DLD1 (cell line): ENCODE measurements around the gene EIF5A.

ENCODE experiments used
- in situ Hi-C: cut with HindIII; loops from 2 replicates; pipeline ENCODE4 v1.10.0; 2017; ENCODE audit warnings: low sequenced_read_pairs

Gene EIF5A

GRCh38 chr17:7312432-7313087 lies 5.1 kb downstream of the EIF5A start:
- in situ Hi-C loops: no loop called here

DNA sequence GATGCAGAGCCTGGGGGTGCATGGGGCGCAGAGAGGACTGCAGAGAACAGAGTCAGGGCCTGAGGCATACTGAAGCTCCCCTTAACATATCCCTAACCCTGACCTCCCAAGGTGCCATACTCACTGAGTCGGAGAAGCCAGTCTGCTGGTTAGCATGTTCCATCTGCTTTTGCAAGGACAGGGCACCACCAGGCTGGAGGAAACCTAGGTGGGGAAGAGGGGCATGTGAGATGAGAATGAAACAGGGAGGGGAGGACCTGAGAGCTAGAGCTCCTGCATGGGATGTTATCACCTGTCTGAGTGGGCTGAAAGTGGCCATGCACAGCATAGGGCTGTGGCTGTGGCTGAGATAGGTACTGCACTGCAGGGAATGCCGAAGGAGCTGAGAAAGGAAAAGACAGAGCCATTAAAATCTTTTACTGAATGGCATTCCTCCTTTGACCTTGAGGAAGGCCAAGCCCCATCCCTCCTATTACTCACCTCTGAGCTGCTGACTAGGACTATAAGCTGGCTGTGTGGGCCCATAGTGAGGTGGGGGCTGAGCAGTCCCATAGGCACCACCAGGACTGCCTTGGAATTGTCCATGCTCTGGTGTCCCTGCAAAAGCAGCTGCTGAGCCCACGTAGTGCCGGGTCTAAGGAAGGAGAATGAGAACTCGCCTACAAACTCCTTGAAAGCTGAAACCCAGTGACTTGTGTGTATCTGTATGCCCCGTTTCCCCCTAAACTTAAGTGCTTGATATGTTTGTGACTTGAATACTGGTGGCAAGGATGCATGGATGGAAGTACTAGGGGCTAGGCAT lies 5.9 kb downstream of the EIF5A start:
- in situ Hi-C loops: no loop called here

GRCh38 chr17:7313890-7314718 lies 6.7 kb downstream of the EIF5A start:
- in situ Hi-C loops: no loop called here

DNA sequence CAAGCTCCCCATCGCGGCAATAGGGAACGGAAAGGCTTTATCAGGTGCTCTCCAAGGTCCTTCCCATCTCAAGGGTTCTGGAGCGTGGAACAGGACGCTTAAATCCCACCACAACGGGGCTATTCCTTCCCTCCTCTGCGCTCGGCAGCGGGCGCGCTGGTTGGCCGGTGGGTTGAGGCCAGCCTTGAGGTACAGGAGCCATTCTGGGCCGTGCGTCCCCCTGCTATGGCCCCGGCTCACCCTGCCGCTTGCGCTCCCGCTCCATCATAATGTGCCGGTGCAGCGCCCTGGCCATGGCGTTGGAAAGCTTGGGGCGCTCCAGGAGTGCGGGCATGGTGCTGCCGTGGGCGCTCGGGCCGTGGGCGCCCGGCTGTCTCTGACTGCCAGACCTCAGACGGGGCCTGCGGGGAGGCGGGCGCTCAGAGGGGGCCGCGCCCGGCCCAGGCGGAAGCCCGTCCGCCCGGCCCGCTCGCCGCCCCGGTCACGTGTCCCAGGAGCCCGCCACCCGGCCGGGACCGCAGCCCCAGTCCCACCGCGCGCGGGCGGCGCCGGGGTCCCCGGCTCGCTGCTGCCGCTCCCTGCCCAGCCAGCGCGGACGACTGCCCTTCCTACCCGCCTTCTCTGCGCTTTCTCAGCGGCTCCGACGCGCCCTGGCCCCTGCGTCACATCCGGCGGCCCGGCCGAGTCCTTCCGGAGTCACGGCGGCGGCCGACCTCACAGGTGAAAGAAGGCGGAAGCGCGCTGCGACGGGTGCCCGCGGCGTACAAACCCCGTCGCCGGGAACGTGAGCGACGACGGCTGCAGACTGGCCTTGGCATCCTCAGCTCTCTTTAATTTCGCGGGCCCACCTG lies 7.5 kb downstream of the EIF5A start, which contains the start of gene GPS2:
TSS of gene GPS2 (minus strand) at position 642 of the 851 bp plus-strand sequence. CDS start at position 334, 308 bp downstream.
- in situ Hi-C loops: no loop called here

GRCh38 chr17:7315570-7316235 lies 8.3 kb downstream of the EIF5A start:
- in situ Hi-C loops: no loop called here

- in situ Hi-C loops: no loop called here
Measured at GRCh38 chr17:7317161-7317803, 9.9 kb downstream of the EIF5A start.

DNA sequence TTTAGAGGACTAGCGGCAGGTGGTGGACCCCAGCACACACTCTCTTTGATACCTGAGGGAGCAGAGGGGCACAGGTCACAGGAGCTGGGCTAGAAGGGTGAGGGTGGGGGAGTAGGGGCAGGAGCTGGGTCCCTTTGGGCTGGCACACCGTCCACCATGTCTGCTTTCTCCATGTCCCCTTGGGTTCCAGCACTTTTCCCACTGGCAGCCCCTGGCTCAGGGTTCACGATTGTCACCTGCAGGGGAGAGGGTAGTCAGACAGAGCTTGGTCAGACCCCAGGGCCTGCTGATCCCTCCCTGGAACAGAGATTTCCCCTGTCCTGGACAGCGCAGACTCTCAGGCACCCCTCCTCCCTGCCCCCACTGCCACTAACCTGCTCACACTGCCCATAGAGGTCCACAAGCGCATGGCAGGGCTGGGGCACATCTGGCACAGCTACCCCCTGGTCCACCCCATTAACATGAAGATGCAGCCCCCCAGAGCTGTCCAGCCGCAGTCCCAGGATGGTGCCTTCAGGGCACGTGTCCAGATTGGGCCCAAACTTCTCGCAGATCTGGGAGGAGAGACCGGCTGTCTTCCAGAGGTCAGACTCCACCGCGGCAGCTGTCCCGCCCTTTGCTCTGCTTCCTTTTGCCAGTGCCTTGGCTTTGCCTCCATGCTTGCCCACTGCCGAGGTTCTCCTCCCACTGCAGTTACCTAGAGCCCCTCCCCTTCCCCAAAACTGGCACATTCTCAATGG lies 10.9 kb downstream of the EIF5A start:
- in situ Hi-C loops: no loop called here

- in situ Hi-C loops: no loop called here
Measured at GRCh38 chr17:7321466-7321865, 14.0 kb downstream of the EIF5A start.

- in situ Hi-C loops: no loop called here
Measured at GRCh38 chr17:7322520-7323194, 15.2 kb downstream of the EIF5A start.

- in situ Hi-C loops: no loop called here
Measured at GRCh38 chr17:7323731-7324437, 16.5 kb downstream of the EIF5A start.

- in situ Hi-C loops: no loop called here
Measured at GRCh38 chr17:7324438-7324779, 17.0 kb downstream of the EIF5A start.

DNA sequence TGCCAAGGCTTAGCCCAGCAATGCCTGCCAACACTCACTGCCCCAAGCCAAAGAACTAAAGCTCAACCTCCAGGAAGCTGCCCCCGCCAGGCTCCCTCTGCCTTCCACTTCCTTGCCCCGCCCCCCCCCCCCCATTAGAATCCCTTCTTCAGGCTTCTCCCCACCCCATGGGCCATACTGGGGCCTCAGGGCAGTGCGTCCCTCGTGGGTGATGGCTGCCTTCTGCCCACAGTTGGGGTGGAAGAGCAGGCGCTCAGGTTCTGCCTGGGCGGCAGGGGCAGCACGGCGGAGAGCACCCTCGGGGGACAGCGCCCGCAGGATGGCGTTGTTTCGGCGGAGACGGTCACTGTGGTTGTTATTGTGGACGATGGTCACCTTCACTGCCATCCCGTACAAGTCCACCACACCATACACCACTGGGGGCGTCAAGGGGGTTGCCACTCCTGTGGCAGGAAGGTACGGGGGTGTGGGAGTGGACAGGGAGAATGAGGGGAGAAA lies 17.7 kb downstream of the EIF5A start:
- in situ Hi-C loops: no loop called here

DNA sequence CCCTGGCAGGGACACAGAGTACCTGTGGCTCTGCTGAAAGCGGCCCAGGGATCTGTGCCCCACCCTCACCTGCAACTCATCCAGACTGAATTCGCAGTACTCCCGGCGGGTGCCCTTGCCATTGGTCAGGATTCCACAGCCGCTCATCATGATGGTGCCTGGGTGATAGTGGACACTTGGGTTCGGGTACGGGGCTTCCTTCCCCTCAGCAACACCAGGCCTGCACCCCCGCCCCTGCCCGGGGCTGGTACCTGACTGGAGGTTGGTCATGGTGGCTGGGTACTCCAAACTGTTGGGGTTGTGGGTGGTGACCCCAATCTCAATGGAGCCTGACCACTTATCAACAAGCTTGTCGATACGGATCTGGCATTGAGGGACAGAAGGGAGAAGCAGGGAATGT lies 18.8 kb downstream of the EIF5A start:
- in situ Hi-C loops: no loop called here

DNA sequence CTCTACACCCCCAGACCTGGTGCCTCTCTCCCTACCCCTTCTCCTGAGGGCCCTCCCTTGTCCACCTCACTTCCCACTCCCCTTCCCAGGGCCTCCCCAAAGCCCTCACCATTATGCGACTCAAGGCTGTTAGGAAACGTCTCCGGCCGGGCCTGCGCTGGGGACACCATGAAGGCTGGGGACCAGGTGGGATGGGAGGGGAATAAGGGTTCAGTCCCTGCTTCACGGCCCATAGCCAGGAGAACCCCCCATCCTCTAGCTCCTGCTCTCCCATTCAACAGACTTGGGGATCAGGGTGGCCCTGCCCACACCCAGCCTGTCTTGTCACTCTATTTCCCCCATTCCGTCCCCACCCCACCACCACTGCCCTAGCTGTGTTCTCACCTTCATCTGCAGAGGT lies 19.6 kb downstream of the EIF5A start:
- in situ Hi-C loops: no loop called here

- in situ Hi-C loops: no loop called here
Measured at GRCh38 chr17:7327501-7327900, 20.1 kb downstream of the EIF5A start.

DNA sequence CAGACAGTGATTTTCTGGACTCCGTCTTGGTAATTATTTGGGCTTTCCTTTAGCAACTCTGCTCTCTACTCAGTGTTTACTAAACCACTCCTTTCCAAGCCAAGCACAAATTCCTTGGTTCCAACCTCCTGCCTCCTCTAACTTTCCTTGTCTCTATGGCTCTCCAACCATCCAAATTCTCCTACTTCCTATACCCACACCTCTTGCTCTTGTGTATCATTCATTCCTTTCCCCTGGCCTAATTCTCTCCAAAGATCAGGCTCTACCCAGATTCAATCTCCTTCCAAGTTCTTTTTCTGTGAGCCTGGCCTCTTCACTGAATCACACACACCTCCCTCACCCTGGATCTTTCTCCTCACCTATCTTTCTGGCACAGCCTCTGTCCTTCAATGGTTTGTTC lies 20.6 kb downstream of the EIF5A start:
- in situ Hi-C loops: no loop called here

DNA sequence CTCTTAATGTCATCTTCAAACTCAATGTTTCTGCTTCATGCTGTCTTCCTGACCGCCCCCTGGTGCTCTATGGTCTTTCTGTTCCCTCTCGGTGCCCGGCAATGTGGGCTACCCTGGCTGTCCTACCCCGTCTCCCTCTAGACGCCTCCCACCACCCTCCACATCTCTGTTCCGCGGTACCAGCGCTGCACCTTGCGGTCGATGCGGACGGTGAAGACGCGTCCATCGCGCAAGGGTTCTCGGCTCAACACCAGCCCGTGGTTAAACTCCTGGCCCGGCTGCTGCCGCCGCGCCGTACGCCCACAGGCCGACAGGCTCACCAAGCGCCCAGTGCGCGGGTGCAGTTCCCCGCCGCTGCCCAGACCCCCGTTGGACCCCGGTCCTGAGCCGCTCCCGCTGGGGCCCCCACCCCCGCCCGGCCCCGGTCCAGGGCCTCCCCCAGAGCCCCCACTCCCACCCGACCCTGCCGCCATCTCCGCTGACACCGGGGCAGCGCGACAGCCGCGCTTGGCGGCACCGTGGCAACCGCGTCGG lies 21.5 kb downstream of the EIF5A start, which contains the start of gene NEURL4:
TSS of gene NEURL4 (minus strand) at position 496 of the 534 bp plus-strand sequence. CDS start at position 473, 23 bp downstream.
- in situ Hi-C loops: no loop called here
